Stimulated activated CD4-positive, alpha-beta T cell treated with anti-CD3 and anti-CD28 coated beads, Interleukin-1b, Interleukin-23, amount 100 ng/mL, for 1 hour (primary cell): ENCODE results near the gene SS18L1.

Experiments
- DNase-seq, 2 donors: peaks; one replicate each; pipeline ENCODE4 v3.0.0-alpha.2; 2020; ENCODE audit warnings: low read depth in 2 of 2

The SS18L1 gene

DNA sequence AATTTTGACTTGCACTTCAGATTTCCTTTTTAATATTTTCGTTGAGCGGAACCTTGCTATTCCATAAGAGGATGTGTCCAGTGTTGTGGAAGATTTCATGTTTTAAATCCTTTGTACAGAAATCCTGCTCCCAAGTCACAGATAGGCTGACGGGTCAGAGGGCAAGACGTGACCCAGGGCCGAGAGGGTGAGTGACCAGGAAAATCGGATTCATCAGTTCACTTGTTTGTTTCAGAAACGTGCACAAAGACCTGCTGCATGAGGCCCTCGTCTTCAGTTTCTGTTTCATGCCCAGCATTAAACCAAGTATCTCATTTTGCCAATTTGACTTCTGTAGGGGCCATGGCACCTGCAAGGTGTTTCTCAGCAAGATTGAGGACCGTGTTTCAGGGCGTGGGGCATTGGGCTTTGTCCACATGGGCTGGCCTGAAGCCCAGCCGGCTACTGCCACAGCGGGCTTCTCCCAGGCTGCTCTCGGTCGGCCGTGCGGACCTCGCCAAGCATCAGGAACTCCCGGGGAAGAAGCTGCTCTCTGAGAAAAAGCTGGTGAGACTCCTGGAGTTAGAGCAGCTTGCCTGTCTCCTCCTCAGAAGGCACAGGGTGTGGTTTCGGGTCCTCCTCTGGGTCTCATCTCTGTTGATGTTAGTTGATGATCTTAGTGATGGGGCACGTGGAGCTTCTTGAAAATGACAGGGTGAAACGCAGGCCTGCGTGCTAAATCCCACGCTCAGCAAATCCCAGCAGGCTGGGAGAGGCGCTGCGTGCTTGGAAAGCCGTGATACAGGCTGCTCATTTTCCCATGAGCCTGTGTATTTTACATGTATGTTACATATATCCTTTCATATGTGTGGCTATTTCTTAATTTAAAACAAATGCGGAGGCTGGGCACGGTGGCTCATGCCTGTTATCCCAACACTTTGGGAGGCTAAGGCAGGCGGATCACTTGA is 49.8 kb downstream of the SS18L1 start:
- no peak for DNase-seq

DNA sequence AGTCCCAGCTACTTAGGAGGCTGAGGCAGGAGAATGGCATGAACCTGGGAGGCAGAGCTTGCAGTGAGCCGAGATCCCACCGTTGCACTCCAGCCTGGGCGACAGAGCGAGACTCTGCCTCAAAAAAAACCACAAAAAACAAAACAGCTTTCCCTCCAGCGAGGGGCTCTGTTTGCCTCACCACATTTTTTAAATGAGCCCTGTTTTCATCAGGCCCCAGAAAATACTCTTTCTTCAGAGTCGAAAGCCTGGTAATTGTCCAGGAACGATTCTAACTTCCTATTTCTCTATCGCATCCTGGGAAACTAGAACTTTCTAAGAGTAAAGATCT is 51.5 kb downstream of the SS18L1 start:
- DNase-seq: no peak

DNA sequence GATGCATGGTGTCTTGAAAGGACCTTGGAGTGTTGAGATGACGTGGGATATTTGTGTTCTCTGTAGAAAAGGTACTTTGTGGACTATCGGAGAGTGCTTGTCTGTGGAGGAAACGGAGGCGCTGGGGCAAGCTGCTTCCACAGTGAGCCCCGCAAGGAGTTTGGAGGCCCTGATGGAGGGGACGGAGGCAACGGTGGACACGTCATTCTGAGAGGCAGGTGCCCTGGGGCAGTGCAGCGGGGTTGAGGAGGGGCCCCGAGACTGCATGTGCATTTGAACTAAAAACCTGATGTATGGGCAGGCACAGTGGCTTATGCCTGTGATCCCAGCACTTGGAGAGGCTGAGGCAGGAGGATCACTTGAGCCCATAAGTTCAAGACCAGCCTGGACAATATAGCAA is 52.2 kb downstream of the SS18L1 start:
- no peak for DNase-seq

DNA sequence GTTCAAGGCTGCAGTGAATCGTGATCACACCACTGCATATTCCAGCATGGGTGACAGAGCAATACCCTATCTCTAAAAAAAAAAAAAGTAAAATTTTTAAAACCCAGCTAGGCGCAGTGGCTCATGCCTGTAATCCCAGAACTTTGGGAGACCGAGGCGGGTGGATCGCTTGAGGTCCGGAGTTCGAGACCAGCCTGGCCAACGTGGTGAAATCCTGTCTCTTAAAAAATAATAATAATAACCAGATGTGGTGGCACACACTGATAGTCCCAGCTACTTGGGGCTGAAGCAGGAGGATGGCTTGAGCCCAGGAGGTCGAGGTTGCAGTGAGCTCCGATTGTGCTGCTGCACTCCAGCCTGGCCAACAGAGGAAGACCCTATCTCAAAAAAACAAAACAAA is 52.7 kb downstream of the SS18L1 start:
- DNase-seq: no peak

DNA sequence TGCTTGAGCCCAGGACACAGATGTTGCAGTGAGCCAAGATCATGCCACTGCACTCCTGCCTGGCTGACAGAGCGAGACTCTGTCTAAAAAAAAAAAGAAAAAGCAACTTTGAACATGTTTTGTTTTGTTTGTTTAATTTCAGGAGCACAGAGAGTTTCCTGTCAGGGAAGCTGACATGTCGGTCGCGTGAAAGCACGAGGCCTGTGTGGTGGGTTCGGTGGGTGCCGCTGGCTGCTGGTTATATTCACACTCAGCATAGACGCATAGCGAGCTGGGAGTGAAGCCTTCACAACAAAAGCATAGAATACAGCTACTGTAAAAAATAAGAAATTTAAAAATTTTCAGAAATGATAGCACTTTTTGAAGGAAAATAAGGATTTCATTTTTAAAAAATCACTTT is 53.7 kb downstream of the SS18L1 start:
- DNase-seq: no peak

DNA sequence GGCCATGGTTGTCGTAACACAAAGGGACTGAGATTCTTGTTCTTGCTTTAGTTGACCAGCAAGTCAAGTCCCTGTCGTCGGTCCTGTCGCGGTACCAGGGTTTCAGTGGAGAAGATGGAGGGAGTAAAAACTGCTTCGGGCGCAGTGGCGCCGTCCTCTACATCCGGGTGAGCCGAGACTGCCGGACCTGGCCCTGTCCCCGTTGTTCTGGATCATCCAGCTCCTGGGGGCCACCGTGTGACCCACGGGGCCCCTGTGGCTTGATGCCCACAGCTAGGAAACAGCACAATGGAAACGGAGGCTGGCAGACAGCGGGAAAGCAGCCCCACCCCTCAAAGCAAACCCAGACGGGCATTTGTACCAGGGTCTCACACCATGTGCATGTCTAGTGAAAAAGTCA is 54.2 kb downstream of the SS18L1 start:
- DNase-seq: no peak

DNA sequence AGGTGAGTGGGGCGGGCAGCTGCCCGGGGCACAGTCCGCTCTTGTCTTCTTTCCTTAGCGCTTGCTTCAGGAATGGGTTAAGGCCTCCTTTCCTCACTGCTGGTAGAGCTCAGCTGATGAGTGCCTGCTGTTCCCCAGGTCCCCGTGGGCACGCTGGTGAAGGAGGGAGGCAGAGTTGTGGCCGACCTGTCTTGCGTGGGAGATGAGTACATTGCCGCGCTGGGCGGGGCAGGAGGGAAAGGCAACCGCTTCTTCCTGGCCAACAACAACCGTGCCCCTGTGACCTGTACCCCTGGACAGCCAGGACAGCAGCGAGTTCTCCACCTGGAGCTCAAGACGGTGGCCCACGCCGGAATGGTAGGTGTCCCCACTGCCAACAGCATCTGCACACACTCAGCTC is 54.9 kb downstream of the SS18L1 start:
- DNase-seq: no peak

DNA sequence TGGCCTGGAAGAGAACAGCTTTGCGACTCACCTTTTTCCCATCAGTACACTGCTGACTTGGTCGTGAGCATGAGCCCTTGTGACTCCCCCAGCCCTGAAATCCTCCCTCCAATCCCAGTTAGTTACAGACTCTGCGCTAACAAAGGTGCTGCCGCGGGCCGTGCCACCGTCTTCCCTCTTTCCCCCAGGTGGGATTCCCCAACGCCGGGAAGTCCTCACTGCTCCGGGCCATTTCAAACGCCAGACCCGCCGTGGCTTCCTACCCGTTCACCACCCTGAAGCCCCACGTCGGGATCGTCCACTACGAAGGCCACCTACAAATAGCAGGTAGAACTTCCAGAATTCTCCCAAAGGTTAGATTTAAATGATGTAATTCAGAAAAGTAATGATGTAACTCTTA is 55.4 kb downstream of the SS18L1 start:
- no peak for DNase-seq

DNA sequence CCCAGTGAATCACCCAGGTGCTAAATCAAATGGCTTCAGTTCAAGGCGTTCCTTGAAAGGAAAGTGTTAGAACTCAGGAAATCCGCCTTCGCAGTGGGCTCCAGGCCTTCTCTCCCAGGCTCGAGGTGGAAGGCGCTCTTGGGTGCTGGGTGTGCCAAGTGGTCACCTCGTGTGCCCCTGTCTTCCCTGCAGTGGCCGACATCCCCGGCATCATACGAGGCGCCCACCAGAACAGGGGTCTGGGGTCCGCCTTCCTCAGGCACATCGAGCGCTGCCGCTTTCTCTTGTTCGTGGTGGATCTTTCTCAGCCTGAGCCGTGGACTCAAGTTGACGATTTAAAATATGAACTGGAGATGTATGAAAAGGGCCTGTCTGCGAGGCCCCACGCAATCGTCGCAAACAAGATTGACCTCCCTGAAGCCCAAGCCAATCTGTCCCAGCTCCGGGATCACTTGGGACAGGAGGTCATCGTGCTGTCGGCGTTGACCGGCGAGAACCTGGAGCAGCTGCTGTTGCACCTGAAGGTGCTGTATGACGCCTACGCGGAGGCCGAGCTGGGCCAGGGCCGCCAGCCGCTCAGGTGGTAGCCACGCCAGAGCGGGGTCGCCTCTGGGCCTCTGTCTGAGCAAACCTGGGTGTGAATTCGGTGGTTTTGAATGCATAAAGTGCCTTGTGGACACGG is 57.1 kb downstream of the SS18L1 start:
- DNase-seq: no peak

DNA sequence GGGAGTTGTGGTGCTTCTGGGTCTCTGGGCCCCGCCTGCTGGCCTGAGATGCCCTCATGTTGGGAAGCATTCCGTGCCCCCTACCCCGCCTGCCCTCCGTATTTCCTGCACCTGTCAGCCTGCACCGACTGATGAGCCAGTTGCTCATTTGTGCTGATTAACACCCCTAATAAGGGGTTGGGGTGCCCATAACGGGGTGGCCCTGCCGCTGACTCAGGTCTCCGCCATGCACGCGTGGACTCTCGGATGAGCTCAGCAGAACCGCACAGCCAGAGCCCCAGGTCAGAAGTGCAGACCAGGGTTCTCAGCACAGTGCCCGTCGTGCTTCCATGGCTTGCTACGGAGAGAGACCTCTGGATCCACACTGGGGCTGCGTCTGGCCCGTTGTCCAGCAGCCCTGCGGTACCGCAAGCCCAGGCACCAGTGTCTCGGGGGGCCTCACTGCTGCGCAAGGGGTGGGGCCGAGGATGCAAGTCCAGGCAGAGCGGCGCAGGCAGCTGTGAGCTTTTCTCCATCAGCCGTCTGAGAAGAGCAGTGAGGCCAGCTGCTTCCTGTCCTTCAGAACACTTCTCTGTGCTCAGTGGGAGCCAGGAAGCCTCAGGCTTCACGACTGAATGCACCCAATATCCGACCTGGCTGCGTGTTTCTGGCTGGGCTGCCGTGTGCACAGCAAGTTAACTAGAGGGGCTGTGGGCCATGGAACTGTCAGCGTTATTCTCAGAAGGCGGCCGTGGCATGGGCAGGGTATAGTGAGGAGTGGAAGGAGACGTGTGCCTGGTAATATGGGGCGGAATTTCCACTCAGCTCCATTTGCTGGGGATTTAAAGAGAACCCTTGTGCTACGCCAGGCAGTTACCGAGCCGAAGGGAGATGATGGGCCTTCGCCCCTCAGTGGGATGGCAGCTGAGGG is 57.9 kb downstream of the SS18L1 start:
- no peak for DNase-seq

DNA sequence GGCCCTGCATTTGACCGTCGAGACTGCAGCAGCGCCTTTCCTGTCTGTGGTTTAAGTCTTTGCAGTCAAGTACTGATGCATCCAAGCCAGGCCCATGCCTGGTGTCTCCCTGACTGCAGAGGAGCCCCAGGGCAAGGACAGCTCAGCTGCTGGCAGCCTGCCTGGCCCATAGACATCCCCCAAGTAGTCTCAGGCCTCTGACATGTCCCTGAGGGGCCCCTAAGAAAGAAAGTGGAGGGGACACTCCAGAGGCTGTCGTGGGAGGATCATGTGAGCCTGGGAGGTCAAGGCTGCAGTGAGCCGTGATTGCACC is 58.5 kb downstream of the SS18L1 start:
- no peak for DNase-seq

DNA sequence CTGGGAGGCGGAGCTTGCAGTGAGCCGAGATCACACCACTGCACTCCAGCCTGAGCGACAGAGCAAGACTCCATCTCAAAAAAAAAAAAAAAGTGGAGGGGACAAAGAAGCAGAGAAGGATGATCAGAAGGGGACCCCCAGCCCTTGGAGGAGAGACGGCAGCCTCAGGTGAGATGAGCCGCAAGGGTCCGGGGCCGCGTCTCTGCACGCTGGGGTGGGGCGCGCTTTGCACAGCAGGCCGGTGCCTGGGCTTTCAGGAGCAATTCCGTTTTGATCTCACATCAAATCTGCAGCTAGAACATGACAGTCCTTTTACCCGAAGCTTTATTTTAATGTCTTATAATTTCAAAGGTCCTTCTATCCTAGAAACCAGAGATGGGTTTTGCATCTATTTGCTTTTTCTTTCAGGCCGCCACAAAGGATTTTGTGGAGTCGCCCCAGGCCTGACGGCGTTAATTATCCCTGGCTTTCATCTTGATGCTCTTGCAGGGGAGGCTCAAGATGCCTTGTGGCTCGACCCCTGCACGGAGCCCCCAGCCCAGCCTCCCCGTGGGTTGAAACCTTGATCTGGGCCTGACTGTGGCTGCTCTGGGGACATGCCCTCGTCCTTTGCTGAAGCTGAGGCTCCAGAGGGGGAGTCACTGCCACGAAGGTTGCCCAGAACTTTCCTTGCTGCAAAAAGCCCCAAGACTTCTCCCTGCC is 59.3 kb downstream of the SS18L1 start:
- no peak for DNase-seq

DNA sequence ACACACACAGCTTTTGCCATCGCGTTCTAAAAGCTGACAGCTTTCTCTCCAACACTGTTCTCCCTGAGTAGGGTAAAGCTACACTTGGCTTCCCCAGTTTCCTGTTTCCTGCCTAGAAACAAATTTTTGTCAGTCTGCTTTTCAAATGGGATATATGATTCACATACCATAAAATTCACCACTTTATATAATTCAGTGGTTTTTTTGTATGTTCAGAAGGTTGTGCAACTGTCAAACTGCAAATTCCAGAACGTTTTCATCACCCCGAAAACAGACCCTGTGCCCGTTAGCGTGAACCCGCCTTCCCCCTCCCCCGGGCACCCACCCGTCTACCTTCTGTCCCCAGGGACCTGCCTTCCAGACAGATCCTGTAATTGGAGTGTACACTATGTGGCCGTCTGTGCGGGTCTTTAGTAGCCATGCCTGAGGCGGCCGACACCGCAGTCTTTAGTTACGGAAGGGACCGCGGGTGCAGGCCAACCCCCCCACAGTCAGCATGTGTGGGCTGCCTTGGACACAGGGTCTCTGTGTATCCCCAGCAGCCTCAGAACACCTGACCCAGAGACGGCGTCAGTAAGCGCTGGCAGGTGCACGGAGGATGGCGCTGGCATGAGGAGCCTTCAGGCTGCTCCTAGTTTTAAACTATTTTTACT is 59.9 kb downstream of the SS18L1 start:
- DNase-seq: no peak

DNA sequence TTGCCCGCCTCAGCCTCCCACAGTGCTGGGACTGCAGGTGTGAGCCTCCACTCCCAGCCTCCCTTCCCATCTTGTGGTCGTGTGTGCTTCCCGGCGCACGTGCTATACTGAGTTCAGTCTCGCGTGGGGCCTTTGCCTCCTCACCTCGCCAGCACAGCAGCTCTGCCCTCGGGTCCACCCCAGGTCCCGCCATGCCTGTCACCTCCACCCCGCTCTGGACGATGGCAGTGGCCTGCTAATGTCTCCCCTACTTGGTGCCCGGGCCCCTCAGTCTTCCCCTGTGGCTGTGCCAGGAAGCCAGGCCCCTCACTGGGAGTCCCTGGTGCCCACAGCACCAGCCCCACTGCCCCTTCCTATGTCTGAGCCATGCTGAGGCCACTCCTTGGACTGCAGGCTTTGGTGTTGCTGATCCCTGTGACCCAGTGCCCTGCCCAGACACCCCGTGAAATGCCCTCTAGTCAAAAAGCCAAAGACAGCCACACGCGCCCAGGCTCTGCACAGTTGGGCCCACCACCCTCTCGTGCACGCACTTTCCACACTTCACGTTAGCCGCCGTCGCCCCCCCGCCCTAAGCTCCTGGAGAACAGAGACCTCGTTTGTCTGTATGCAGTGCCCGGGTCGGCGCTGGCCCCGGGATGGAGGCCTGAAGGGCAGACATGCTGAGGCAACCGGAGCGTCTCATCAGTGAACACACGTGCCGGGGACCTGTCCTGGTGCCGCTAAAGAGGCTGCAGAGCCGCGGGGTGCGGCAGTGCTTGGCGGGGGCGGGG is 62.2 kb downstream of the SS18L1 start:
- DNase-seq: no peak

DNA sequence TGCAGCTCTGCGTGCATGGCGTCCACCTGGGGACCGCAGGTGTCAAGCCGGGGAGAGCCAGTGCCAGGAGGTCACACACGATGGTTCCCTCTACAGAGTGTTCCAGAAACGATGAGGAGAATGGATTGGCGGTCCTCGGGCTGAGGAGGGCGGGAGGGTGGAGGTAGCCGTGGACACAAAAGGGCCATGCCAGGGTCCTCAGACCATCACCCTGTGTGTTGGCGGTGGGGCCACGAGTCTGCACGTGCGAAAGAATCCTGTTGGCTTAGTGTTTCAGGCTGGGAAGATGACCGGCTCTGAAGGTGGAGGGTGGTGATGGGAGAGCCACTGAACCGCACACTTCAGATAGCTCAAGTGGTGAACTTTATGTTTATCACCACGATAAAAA is 62.8 kb downstream of the SS18L1 start:
- DNase-seq: no peak

DNA sequence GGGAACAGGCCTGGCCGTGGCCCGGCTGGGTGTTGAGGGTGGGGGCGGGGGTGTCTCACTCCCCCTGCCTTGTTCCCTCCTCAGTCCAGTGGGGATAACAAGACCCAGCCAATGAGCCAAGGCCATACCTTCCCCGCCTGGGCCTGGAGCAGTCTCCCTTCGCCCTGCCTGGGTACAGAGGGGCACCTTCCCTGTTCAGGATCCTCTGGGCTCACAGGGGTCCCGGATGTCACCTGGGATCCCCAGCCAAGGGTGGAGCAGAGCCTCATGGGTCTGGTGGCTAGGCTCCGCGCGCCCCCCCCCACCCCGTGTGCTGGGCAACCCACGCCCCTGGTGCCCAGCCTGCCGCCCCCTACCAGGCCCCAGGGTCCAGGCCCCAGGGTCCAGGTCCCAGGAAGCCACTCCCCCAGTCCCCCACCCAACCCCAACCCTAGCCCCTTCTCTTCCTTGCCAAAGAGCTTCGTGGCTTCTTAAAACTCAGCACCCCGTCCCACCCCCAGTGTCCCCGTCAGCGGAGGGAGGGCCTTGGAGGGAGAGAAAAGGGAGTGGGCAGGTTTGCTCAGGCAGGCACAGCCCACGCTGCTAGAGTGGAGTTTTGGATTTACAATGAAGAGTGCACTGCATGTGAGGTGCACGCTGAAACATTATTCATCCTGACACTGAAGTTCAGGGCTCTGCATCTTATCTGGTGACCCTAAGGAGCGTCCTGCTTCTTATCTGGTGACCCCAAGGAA is 64.7 kb downstream of the SS18L1 start:
- no peak for DNase-seq

DNA sequence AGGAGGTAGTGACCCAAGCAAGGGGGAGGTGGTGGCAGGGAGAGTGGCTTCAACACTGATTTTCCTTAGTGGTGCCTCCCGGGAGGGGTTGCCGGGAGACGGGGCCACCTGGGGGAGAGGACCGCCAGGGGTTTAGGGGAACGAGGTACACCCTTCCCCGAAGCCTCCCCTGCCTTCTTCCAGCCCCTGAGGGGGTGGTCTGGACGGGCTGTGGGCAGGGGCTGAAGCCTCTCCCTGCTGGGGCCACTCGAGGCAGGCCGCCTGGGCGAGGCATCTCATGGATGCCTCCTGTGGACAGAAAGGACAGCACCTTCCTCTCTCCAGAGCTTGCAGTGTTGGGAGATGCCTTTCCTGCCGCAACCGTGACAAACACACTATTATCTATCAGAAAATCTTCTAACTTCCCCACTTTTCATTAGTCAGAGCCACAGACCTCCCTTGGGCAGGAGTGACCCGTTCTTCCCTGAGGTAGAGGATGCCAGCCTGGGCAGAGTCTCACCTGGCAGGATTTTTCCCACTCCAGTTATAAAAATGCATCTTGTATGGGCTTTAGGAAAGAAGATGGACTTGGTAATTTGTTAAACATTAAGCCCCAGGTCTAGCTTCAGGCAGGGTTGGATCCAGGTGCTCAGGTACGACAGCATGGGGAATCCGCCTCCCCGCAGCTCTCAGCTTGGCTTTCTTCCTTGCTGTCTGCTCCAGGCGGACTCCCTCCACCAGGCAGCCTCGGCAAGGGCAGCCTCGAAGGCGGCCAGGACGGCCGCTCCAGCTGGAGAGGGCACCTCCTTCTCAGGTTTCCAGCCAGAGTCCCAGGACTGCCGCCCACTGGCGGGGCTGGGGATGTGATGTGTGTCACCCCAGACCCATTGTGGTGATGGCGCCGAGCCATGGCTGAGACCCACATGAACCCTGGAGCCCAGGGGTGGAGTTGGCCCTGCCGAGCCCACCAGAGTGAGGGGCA is 65.5 kb downstream of the SS18L1 start:
- no peak for DNase-seq

DNA sequence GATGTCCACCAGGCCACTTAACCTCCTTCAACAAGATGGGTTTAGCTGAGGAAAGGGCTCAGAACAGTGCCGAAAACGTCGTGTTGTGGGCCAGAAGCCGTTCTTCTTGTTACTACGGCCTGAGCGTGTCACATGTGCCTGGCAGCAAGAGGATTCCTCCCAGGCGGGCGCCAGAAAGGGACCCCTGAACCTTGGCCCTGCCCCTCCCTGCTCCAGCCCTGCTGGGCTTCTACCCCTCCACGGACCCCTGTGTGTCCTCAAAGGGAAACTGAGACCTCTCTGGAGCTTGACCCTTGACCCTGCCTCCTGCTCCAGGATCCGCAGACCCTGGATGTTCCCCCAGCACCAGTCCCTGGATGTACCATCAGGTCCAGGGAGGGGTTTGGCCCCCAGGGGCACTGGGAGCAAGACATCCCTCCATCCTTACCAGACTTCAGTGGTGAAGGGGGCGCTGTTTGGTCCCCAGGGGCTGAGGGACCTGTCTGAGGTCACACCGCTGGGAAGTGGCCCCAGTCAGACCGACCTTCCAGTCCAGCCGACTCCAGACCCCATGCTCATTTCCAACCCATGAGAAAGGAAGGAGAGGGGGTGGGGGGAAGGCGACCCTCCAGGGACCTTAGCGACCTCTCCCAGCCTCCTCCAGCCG is 66.4 kb downstream of the SS18L1 start:
- DNase-seq: no peak
